SW 1271 (cell line): ENCODE results near the gene TSNAX.
A peak's percentile ranks its signal among the peaks of the same experiment; 100 is the strongest.
"Not testable (repeated sequence)": the region's sequence is repeated elsewhere in the genome, so short reads cannot be mapped to it uniquely, and the experiment has no call there.

Source experiments
- DNase-seq, 2 experiments: peaks; one replicate each; lab custom pipeline; 2025; lab: John Stamatoyannopoulos, UW

TSNAX gene

GRCh38 chr1:231561647-231562383 is 33.3 kb downstream of the TSNAX start:
- no peak for DNase-seq

DNA sequence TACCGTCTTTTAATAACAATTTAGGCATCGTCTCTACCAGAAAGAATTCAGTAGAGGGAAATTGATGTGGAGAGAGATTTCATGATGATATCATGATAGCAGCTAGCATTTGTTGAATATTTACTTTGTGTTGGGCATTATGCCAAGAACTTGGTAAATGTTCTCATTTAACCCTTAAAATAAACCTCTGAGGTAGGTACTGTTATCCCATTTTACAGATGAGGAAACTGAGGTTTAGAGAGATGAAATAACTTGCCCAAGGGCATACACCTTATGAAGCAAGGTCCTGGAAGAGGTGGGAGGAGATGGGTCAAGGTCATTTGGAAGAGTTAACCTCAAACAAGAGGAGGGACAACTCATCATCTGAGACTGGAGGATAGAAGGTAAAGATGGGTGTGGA is 34.8 kb downstream of the TSNAX start:
- DNase-seq, result no peak

- DNase-seq, result no peak
Observed at GRCh38 chr1:231564373-231564772, 35.9 kb downstream of the TSNAX start.

- no peak for DNase-seq
Observed at GRCh38 chr1:231566496-231566895, 38.0 kb downstream of the TSNAX start.

DNA sequence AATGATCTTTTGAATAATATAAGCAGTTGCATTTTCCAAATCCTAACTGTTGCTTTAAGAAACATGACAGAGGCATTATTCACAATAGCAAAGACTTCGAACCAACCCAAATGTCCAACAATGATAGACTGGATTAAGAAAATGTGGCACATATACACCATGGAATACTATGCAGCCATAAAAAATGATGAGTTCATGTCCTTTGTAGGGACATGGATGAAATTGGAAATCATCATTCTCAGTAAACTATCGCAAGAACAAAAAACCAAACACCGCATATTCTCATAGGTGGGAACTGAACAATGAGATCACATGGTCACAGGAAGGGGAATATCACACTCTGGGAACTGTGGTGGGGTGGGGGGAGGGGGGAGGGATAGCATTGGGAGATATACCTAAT is 41.8 kb downstream of the TSNAX start:
- DNase-seq, result not testable (repeated sequence)

DNA sequence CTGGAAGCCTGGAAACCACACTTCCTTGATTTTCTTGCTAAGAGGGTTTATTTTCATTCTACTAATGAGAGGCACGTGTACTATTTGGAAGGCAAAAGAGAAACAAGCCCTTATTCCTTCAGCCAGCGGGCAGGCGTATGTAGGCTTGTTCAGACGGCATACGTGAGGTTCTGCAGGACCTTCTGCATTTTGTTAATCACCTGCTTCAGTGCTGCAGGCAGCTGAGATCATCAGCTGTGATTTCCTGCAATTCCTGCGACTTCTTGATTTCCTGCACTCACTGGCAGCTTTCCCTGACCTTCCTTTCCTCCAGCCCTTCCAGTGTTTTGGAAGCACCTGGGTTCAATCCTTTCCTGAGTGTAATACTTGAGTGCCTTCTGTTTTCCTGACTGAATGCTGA is 43.4 kb downstream of the TSNAX start:
- no peak for DNase-seq

- DNase-seq, result no peak
Observed at GRCh38 chr1:231575472-231575871, 47.0 kb downstream of the TSNAX start.

- DNase-seq, result no peak
Observed at GRCh38 chr1:231576804-231577718, 48.6 kb downstream of the TSNAX start.

- DNase-seq, result no peak
Observed at GRCh38 chr1:231580874-231581273, 52.4 kb downstream of the TSNAX start.

- DNase-seq, result no peak
Observed at GRCh38 chr1:231581859-231582258, 53.4 kb downstream of the TSNAX start.

DNA sequence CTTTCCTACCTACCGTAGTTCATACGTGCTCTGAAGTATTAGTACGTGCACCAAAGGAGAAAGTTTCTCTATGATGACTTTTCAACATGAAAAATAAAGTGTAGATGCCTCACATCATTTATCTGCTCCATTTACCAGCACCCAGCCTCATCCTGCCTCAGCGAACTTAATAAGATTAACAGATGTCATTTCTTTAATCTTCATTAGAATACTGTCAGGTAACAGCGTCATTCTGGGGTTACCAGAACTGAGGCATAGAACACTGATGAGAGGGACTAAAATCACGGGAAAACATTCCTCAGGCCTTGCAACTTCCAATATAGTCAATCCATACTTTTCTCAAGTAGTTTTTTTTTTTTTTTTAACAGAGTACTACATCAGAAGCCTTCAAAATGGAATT is 54.9 kb downstream of the TSNAX start:
- no peak for DNase-seq

GRCh38 chr1:231584117-231584516 is 55.6 kb downstream of the TSNAX start:
- DNase-seq, result peak; percentile 15 to 53

DNA sequence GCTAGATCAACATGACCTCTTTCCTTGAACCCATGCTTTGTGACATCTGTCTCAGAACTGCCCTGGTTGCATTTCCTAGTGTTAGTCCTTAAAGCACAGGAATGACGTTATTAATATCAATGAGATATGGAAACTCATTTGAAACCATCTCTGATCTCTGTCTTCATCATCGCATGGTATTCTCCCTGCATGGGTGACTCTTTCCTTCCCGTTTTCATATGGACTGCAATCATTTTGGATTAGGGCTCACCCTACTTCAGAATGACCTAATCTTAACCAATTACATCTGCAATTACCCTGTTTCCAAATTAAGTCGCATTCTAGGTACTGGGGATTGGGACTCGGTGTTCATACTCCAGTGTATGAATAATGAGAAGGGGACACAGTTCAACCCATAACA is 56.5 kb downstream of the TSNAX start:
- no peak for DNase-seq

DNA sequence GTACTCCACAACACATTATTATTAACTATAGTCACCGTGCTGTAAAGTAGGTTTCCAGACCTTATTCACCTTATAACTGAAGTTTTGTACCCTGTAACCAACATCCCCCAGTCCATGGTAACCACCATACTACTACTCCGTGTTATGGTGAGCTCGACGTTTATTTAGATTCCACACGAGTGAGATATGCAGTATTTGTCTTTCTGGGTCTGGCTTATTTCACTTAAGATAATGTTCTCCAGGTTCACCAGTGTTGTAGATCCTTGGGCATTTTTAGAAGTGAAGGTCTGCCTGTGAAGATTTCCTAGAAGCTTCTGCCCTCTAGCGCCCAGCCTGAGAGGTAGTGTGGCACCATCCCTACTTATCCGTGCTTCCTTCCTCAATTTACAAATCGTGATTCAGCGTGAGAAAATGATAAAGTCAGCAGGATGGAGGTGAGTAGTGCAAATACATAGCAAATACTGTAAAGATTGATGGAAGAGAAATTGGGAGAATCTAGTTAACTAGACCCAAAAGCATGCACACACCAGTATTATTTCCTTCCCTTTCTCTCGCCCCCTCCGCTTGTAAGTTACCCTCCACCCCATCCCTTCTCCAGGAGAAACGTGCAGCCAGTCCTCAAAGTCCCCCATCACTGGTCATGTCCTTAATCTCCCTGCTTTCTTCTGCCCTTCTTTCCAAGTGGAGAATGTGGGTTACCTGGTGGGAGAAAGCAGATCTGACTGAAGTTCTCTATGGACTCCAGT is 62.2 kb downstream of the TSNAX start:
- DNase-seq, result peak in 1 of 2 experiments; percentile 43

- DNase-seq, result no peak
Observed at GRCh38 chr1:231591466-231591865, 63.0 kb downstream of the TSNAX start.

DNA sequence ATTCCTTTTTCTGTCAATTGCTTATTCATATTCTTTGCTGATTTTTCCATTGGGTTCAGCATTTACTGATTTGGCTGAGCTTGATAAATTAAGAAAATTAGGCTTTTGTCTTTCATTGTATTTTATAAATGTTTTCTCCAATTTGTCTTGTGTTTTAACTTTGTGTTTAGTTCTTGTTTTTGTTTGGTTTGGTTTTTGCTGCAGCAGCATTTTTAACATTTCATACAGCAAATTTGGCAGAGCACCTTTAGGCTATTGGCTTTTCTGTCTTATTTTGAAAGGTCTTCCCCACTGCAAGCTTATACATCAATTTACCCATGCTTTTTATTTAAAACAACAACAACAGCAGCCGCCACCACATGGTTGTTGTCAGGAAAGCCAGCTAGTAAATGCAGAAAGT is 64.3 kb downstream of the TSNAX start:
- no peak for DNase-seq

- not testable (repeated sequence) for DNase-seq
Observed at GRCh38 chr1:231593264-231593663, 64.8 kb downstream of the TSNAX start.

GRCh38 chr1:231594123-231594522 is 65.7 kb downstream of the TSNAX start:
- DNase-seq, result no peak

- DNase-seq, result no peak
Observed at GRCh38 chr1:231594749-231595148, 66.3 kb downstream of the TSNAX start.

GRCh38 chr1:231596337-231596791 is 67.9 kb downstream of the TSNAX start:
- no peak for DNase-seq

- DNase-seq, result no peak
Observed at GRCh38 chr1:231597971-231598370, 69.5 kb downstream of the TSNAX start.

GRCh38 chr1:231600458-231600976 is 72.0 kb downstream of the TSNAX start:
- DNase-seq, result no peak
